ENCODE results near the gene HCRTR1. TPM values are rescaled to one million over a fixed set of nuclear protein-coding genes. Genes with fewer than 3 reads are reported as not detected.

HCRTR1 gene
- total RNA-seq, 1 donor from 2014 or later, result 0.98 TPM

GRCh38 chr1:31621498-31621820, 4.0 kb downstream of the HCRTR1 start:
- H3K27ac Mint-ChIP-seq, result no peak overlapping the region
- no peak overlapping the region for H3K4me3 Mint-ChIP-seq
- no peaks in the 10 kb centered on the region for H3K36me3 Mint-ChIP-seq
- TF ChIP-seq, protein P1, sequence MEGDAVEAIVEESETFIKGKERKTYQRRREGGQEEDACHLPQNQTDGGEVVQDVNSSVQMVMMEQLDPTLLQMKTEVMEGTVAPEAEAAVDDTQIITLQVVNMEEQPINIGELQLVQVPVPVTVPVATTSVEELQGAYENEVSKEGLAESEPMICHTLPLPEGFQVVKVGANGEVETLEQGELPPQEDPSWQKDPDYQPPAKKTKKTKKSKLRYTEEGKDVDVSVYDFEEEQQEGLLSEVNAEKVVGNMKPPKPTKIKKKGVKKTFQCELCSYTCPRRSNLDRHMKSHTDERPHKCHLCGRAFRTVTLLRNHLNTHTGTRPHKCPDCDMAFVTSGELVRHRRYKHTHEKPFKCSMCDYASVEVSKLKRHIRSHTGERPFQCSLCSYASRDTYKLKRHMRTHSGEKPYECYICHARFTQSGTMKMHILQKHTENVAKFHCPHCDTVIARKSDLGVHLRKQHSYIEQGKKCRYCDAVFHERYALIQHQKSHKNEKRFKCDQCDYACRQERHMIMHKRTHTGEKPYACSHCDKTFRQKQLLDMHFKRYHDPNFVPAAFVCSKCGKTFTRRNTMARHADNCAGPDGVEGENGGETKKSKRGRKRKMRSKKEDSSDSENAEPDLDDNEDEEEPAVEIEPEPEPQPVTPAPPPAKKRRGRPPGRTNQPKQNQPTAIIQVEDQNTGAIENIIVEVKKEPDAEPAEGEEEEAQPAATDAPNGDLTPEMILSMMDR (IDR thresholded peaks at IDR 0.05; ENCODE audit: unreplicated experiment), result no peak
- no peaks in the 10 kb centered on the region for H3K9me3 Mint-ChIP-seq
- H3K4me1 Mint-ChIP-seq, result peaks cover 10% of the 10 kb centered on the region
- peaks cover 11% of the 10 kb centered on the region for H3K27me3 Mint-ChIP-seq (ENCODE audit: low read depth)
- no peak for DNase-seq (ENCODE audit: low spot score in 2 of 2, unreplicated experiment in 2 of 2)

DNA sequence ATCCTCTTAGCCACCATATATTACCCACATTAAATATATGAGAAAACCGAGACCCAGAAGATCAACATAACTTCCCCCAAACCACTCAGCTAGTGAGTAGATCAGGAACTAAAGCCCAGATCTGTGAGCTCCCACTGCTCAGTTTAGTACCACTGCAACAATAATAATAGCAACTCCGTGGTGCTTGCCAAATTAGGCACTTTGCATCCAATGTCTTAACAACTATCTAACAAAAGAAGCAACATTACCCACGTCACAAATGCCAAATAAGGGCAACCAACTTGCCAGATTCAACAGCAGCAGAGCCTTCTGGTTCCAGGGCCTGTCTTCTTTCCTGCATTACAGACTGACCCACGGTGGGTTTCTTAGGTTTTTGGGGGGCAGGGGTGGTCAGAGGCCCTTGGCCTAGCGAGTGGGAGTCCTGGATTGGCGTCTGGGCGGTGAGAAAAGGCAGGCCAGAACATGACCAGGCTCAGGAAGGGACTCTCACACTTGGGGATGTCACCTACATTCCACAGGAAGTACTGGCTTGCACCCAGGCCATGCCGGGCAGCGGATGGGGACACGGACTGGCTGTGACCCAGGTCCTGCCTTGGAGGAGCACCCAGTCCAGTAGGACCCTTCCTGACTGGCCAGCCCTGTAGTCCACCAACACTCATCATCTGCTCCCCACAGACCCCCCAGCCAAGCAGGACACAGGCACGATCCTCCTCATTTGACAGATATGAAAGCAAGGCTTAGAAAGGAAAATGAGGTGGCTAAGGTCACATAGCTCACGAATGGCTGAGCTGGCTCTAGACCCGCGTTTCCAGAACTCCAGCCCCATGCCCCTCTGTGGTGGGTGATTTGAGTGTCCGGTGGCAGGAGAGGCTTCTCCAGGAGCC, 4.6 kb downstream of the HCRTR1 start:
- H3K9me3 Mint-ChIP-seq, result no peaks in the 10 kb centered on the region
- no peak overlapping the region for H3K27ac Mint-ChIP-seq
- TF ChIP-seq, protein P1 (IDR thresholded peaks at IDR 0.05; ENCODE audit: unreplicated experiment), result no peak
- H3K27me3 Mint-ChIP-seq (ENCODE audit: low read depth), result peaks cover 5% of the 10 kb centered on the region
- H3K36me3 Mint-ChIP-seq, result no peaks in the 10 kb centered on the region
- H3K4me3 Mint-ChIP-seq, result no peak overlapping the region
- no peak for DNase-seq (ENCODE audit: low spot score in 2 of 2, unreplicated experiment in 2 of 2)
- peaks cover 15% of the 10 kb centered on the region for H3K4me1 Mint-ChIP-seq

- H3K27me3 Mint-ChIP-seq (ENCODE audit: low read depth), result peaks cover 2% of the 10 kb centered on the region
- peaks cover 4% of the 10 kb centered on the region for H3K36me3 Mint-ChIP-seq
- H3K4me1 Mint-ChIP-seq, result peaks cover 21% of the 10 kb centered on the region
- H3K9me3 Mint-ChIP-seq, result no peaks in the 10 kb centered on the region
- H3K27ac Mint-ChIP-seq, result no peak overlapping the region
- no peak overlapping the region for H3K4me3 Mint-ChIP-seq
- TF ChIP-seq, protein P1 (IDR thresholded peaks at IDR 0.05; ENCODE audit: unreplicated experiment), result no peak
- DNase-seq (ENCODE audit: low spot score in 2 of 2, unreplicated experiment in 2 of 2), result no peak
Observed at GRCh38 chr1:31623365-31623764, 5.9 kb downstream of the HCRTR1 start.

DNA sequence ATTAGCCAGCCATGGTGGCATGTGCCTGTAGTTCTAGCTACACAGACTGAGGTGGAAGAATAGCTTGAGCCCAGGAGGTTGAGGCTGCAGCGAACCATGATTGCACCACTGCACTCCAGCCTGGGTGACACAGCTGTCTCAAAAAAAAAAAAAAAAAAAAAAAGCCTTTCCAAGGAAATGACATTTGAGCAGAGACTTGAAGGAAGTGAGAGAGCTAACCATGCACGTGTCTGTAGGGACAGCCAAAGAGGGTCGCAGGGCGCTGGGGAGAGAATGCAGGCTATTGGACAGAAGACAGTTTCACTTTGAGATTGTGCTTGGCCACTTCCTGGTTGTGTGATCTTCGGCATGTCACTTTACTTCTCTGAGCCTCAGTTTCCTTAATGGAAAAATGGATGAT, 6.8 kb downstream of the HCRTR1 start:
- Mint-ChIP-seq H3K36me3 (peaks cover 4% of the 10 kb centered on the region), H3K4me3 (no peak overlapping the region), H3K4me1 (peaks cover 31% of the 10 kb centered on the region), H3K27ac (no peak overlapping the region), H3K9me3 (no peaks in the 10 kb centered on the region), H3K27me3 (ENCODE audit: low read depth) (no peaks in the 10 kb centered on the region)
- DNase-seq (ENCODE audit: low spot score in 2 of 2, unreplicated experiment in 2 of 2), result no peak
- TF ChIP-seq, protein P1 (IDR thresholded peaks at IDR 0.05; ENCODE audit: unreplicated experiment), result no peak

DNA sequence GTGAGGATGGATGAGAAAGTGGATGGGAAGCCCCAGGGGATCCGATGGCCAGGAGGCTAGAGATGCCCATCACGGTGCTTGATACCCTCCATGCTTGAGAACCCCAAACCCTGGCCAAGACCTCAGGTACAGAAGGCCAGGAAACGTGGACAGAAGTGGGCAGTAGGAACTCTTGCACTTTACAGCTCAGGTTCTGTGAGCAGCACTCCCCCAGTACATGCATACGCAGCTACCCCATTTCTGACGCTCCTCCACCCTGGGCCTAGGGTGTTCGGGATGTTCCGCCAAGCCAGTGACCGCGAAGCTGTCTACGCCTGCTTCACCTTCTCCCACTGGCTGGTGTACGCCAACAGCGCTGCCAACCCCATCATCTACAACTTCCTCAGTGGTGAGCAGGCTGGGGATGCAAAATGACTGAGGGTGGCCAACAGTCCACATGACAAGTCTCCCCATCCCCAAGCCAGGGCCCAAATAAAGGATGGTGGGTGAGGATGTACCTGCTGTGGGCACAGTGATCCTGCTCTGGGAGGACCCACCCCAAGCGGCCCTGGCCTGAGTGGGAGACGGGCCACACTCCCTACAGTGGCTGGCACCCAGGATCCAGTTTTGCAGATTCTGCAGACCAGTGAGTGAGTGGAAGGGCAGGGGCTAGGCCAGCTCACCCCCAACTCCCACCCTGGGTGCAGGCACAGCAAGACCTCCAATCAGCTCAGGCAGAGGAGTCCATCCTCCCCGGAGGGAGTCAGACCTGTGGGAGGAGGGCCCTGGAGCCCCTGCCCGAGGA, 7.4 kb downstream of the HCRTR1 start:
- H3K4me1 Mint-ChIP-seq, result peaks cover 35% of the 10 kb centered on the region

More for the DNA sequence above, 7.4 kb downstream of the HCRTR1 start:
- no peaks in the 10 kb centered on the region for H3K9me3 Mint-ChIP-seq
- no peak overlapping the region for H3K4me3 Mint-ChIP-seq
- no peak overlapping the region for H3K27ac Mint-ChIP-seq
- TF ChIP-seq, protein P1 (IDR thresholded peaks at IDR 0.05; ENCODE audit: unreplicated experiment), result no peak
- peaks cover 7% of the 10 kb centered on the region for H3K36me3 Mint-ChIP-seq
- DNase-seq (ENCODE audit: low spot score in 2 of 2, unreplicated experiment in 2 of 2), result no peak
- H3K27me3 Mint-ChIP-seq (ENCODE audit: low read depth), result no peaks in the 10 kb centered on the region

Data from mesothelial cell of epicardium (in vitro differentiated cells).